ENCODE results near the gene RFX7.

DNA sequence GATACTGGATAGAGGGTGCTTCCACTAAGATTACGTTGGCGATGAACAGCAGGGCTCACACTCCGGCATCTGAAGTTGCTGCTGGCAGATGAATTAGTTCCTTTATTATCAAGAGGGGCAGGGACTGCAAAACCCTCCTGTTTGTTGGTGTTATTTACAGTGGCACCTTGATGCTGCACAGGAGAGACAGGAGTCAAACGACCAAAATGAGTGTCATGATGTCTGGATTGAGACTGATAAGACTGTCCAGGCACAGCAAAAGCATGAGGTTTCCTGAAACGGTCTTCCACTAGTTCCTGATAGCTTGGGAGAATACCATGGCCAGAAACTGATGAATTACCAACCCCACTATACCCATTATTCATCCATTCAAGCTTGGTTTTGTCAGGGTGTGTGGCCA, 149.5 kb downstream of the RFX7 start:
- TF ChIP-seq POLR2A (IDR thresholded peaks at IDR 0.05; ENCODE audit: borderline replicate concordance, extremely low read depth, insufficient read depth, insufficient read length): no peak
- TF ChIP-seq POLR2AphosphoS5 (IDR thresholded peaks at IDR 0.05; ENCODE audit: low read depth, low read length): no peak
- TF ChIP-seq, protein P1, sequence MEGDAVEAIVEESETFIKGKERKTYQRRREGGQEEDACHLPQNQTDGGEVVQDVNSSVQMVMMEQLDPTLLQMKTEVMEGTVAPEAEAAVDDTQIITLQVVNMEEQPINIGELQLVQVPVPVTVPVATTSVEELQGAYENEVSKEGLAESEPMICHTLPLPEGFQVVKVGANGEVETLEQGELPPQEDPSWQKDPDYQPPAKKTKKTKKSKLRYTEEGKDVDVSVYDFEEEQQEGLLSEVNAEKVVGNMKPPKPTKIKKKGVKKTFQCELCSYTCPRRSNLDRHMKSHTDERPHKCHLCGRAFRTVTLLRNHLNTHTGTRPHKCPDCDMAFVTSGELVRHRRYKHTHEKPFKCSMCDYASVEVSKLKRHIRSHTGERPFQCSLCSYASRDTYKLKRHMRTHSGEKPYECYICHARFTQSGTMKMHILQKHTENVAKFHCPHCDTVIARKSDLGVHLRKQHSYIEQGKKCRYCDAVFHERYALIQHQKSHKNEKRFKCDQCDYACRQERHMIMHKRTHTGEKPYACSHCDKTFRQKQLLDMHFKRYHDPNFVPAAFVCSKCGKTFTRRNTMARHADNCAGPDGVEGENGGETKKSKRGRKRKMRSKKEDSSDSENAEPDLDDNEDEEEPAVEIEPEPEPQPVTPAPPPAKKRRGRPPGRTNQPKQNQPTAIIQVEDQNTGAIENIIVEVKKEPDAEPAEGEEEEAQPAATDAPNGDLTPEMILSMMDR (IDR thresholded peaks at IDR 0.05 in 2 of 3, conservative IDR thresholded peaks at IDR 0.05 in 1 of 3; ENCODE audit: borderline replicate concordance in 1 of 3, insufficient read depth in 1 of 3, low read depth in 2 of 3, low read length in 2 of 3): no peak
- TF ChIP-seq, protein P2, sequence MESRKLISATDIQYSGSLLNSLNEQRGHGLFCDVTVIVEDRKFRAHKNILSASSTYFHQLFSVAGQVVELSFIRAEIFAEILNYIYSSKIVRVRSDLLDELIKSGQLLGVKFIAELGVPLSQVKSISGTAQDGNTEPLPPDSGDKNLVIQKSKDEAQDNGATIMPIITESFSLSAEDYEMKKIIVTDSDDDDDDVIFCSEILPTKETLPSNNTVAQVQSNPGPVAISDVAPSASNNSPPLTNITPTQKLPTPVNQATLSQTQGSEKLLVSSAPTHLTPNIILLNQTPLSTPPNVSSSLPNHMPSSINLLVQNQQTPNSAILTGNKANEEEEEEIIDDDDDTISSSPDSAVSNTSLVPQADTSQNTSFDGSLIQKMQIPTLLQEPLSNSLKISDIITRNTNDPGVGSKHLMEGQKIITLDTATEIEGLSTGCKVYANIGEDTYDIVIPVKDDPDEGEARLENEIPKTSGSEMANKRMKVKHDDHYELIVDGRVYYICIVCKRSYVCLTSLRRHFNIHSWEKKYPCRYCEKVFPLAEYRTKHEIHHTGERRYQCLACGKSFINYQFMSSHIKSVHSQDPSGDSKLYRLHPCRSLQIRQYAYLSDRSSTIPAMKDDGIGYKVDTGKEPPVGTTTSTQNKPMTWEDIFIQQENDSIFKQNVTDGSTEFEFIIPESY (IDR thresholded peaks at IDR 0.05; ENCODE audit: extremely low read depth, insufficient replicate concordance, low read length): no peak
- no peak for TF ChIP-seq EZH2 (IDR thresholded peaks at IDR 0.05)
- no peak for TF ChIP-seq YY1 (IDR thresholded peaks at IDR 0.05; ENCODE audit: extremely low read depth, insufficient replicate concordance, low read depth, low read length)
- TF ChIP-seq SIN3A (IDR thresholded peaks at IDR 0.05; ENCODE audit: low read depth): no peak
- TF ChIP-seq CEBPB (IDR thresholded peaks at IDR 0.05; ENCODE audit: low read depth): no peak
- TF ChIP-seq, protein P3, sequence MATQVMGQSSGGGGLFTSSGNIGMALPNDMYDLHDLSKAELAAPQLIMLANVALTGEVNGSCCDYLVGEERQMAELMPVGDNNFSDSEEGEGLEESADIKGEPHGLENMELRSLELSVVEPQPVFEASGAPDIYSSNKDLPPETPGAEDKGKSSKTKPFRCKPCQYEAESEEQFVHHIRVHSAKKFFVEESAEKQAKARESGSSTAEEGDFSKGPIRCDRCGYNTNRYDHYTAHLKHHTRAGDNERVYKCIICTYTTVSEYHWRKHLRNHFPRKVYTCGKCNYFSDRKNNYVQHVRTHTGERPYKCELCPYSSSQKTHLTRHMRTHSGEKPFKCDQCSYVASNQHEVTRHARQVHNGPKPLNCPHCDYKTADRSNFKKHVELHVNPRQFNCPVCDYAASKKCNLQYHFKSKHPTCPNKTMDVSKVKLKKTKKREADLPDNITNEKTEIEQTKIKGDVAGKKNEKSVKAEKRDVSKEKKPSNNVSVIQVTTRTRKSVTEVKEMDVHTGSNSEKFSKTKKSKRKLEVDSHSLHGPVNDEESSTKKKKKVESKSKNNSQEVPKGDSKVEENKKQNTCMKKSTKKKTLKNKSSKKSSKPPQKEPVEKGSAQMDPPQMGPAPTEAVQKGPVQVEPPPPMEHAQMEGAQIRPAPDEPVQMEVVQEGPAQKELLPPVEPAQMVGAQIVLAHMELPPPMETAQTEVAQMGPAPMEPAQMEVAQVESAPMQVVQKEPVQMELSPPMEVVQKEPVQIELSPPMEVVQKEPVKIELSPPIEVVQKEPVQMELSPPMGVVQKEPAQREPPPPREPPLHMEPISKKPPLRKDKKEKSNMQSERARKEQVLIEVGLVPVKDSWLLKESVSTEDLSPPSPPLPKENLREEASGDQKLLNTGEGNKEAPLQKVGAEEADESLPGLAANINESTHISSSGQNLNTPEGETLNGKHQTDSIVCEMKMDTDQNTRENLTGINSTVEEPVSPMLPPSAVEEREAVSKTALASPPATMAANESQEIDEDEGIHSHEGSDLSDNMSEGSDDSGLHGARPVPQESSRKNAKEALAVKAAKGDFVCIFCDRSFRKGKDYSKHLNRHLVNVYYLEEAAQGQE (IDR thresholded peaks at IDR 0.05; ENCODE audit: low read depth): no peak
